HG02610 (cell line): ENCODE measurements around the gene CUX1.
"Not testable (repeated sequence)": the region's sequence is repeated elsewhere in the genome, so short reads cannot be mapped to it uniquely, and the experiment has no call there.

Source experiments
- ATAC-seq: cut with Tn5 transposase; IDR thresholded peaks from one replicate; pipeline ENCODE4 v1.9.1; 2021; ENCODE audit warnings: mild to moderate bottlenecking, moderate library complexity; ENCODE audit not compliant: unreplicated experiment

The CUX1 gene

GRCh38 chr7:102292813-102293798 lies 475.7 kb downstream of the CUX1 start:
- ATAC-seq: no peak

DNA sequence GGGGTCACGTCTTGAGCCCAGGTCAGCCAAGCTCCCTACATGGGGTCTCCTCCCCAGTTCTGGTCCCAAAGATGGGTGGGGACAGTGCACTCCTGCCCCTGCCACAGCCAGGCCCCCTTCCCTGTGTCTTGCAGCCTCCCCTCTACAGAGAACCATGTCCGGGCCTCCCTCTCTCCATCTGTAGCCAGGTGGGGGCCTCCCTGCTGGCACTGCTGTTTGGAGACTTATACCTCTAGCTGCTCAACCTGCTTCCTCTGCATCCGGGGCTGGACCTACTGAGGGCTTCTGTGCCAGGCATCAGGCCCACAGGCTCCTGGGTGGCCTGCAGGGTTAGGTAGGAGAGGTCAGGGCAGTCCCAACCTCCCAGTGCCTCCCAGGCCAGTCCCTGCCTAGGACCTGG lies 477.2 kb downstream of the CUX1 start:
- no peak for ATAC-seq

DNA sequence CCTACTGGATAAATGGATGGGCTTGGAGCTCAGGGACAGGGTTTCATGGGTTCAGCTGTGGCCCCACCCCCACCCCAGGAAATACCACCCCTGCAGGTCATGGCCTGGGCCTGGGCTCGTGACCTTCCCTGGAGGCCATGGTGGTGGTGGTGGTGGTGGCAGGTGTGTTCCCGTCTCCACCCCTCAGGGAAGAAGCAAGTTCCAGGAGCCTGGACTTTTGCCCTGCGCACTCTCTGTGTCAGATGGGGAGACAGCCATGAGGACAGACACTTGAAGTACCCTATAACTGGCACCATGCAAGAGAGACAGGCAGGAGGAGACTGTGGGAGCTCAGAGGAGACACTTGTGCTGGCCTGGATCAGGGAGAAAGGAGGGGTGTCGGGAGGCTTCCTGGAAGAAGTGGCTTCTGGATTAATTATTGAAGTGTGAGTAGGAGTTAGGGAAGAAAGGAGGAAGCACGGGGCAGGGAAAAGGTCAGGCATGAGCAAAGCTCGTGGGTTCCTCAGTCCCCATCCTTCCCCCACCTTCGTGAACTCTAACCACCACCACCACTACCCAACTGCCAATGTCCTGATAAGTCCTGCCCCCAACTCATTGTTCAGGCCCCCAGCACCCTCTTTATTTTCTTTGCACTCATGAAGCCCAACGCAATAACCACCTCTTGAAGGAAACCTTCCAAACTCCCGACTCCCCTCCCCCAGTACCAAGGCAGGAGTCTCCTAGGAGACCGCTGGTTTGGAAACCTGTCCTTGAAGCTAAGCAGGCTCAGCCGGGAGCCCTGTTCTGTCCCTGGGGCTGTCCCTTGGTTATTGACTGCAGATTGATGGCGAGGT lies 478.1 kb downstream of the CUX1 start:
- no peak for ATAC-seq

GRCh38 chr7:102296179-102296438 lies 478.7 kb downstream of the CUX1 start:
- ATAC-seq: no peak

GRCh38 chr7:102296514-102296913 lies 479.1 kb downstream of the CUX1 start:
- no peak for ATAC-seq

GRCh38 chr7:102297487-102298218 lies 480.2 kb downstream of the CUX1 start:
- ATAC-seq: no peak

- ATAC-seq: no peak
Measured at GRCh38 chr7:102300643-102301221, 483.3 kb downstream of the CUX1 start.

- not testable (repeated sequence) for ATAC-seq
Measured at GRCh38 chr7:102301367-102301766, 483.9 kb downstream of the CUX1 start.

GRCh38 chr7:102302025-102302424 lies 484.6 kb downstream of the CUX1 start:
- no peak for ATAC-seq

- ATAC-seq: no peak
Measured at GRCh38 chr7:102303669-102304422, 486.4 kb downstream of the CUX1 start.

DNA sequence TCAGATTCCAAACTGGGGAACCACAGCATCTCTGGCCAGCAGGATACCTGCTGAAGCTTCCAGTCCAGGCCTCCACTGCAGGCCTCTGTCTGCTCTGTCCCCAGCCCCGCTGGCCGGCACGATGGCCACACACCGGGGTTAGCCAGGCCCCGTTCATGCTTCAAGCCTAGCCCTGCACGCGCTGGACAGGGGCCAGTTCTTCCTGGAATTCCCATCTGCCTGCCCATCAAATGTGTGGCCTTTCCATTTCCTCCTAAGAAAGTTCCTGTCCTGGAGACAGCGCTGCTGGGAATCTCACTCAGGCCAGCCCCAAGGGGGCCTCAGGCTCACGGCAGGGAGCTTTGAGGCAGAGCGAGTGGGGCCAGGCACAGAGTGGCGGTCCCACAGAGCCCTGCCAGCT lies 487.2 kb downstream of the CUX1 start:
- no peak for ATAC-seq

- ATAC-seq: peak; percentile 33
Measured at GRCh38 chr7:102305414-102306268, 488.2 kb downstream of the CUX1 start.

DNA sequence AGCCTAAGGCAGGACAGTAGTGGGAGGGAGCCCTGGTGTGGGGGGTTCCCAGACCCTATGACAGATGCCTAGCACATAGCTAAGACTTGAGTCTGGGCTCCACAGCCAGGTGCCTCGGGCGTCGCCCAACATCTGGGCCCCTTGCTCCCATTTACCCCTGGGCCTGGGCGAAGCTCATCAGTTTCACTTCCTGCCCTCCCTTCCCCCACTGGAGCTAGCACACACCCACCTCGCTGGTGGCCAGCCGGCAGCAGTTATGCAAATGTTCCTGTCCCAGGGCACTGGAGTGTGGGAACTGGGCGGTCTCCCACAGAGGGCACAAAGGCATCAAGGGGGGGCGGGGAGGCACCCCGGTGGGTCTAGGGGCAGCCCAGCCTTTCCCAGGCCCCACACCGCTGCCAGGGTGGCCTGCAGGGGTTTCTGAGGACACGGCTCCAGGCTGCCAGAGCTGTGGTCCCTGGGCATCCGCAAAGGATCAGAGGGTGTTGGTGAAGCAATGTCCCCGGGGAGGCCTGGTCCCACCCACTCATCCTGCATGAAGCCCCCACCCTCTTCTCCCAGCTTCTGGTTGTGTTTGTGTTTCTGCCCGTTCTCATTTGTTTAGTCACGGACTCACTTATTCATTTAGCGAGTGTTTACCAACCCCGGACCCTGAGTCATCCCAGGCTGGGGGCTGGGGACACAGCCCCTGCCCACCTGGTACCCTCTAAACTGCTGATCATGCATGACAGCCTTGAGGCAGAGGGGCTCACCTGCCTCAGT lies 489.7 kb downstream of the CUX1 start:
- ATAC-seq: peak; percentile 70

GRCh38 chr7:102310414-102310815 lies 493.0 kb downstream of the CUX1 start:
- no peak for ATAC-seq

- ATAC-seq: no peak
Measured at GRCh38 chr7:102312317-102312716, 494.9 kb downstream of the CUX1 start.

DNA sequence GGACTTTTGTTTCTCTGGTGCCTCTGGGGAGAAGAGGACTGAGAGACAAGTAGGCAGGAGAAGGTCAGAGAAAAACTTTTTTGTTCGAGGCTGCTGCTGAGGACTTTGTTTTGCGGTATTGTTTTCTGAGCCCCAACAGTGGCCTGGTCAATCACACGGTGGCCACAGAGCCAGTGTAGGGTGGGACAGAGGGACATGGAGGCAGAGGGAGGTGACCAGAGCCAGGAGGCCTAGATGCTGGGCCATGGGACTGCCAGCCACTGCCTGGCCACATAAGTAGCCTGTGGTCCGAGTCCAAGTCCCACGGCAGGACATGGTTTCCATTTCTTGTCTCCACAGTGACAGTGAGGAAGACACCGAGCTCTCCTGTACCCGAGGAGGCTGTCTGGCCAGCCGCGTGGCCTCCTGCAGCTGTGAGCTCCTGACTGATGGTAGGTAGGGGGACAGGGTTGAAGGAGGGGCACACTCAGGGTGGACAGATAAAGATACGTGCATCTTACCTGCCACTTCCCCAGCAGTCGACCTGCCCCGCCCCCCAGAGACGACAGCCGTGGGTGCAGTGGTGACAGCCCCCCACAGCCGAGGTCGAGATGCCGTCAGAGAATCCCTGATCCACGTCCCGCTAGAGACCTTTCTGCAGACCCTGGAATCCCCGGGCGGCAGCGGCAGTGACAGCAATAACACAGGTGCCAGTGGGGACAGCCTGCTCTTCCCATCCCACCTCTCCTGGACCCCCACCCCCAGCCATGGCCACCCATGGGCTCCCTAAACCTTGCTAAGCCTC lies 496.8 kb downstream of the CUX1 start:
- ATAC-seq: no peak

GRCh38 chr7:102317231-102318059 lies 500.0 kb downstream of the CUX1 start:
- ATAC-seq: no peak
